Trophoblast cell (in vitro differentiated cells and primary cell): ENCODE data around the gene BTBD6.

Source experiments
- DNase-seq, 2 donors: peaks; one replicate each; pipeline ENCODE4 v3.0.0-alpha.2; 2016
- H2AFZ ChIP-seq: 2 replicates; pipeline ENCODE4 v1.6.1; 2013; ENCODE audit warnings: low read length, moderate library complexity, mild to moderate bottlenecking; ENCODE audit not compliant: insufficient read depth, poor library complexity
- H2AK5ac ChIP-seq: 2 replicates; pipeline ENCODE4 v1.6.1; 2013; ENCODE audit warnings: mild to moderate bottlenecking, low read length
- H2BK120ac ChIP-seq: 2 replicates; pipeline ENCODE4 v1.6.1; 2013; ENCODE audit warnings: low read length, mild to moderate bottlenecking, moderate library complexity; ENCODE audit not compliant: insufficient read depth, poor library complexity
- H2BK12ac ChIP-seq: 2 replicates; pipeline ENCODE4 v1.6.1; 2013; ENCODE audit warnings: mild to moderate bottlenecking, low read length, moderate library complexity
- H2BK5ac ChIP-seq: 2 replicates; pipeline ENCODE4 v1.6.1; 2013; ENCODE audit warnings: low read length, low read depth, moderate library complexity, mild to moderate bottlenecking; ENCODE audit not compliant: poor library complexity
- H3K14ac ChIP-seq: 2 replicates; pipeline ENCODE4 v1.6.1; 2013; ENCODE audit warnings: mild to moderate bottlenecking, low read length
- H3K18ac ChIP-seq: 2 replicates; pipeline ENCODE4 v1.6.1; 2013; ENCODE audit warnings: mild to moderate bottlenecking, low read length
- H3K23ac ChIP-seq: 2 replicates; pipeline ENCODE4 v1.6.1; 2013; ENCODE audit warnings: low read length
- H3K27ac ChIP-seq: 2 replicates; pipeline ENCODE4 v1.5.1; 2013; ENCODE audit warnings: low read depth, mild to moderate bottlenecking, inconsistent platforms, low read length, moderate library complexity
- H3K27me3 ChIP-seq: 2 replicates; pipeline ENCODE4 v1.6.1; 2013; ENCODE audit warnings: inconsistent platforms, mild to moderate bottlenecking, low read length, moderate library complexity; ENCODE audit not compliant: insufficient read depth
- H3K36me3 ChIP-seq, 2 experiments: 1 replicate in 1 of 2; 2 replicates in 1 of 2; pipeline ENCODE4 v1.6.1; 2013; ENCODE audit warnings: low read length in 2 of 2, mild to moderate bottlenecking in 2 of 2, moderate library complexity in 1 of 2; ENCODE audit not compliant: insufficient read depth in 2 of 2, control insufficient read depth in 1 of 2
- H3K4ac ChIP-seq: 2 replicates; pipeline ENCODE4 v1.6.1; 2013; ENCODE audit warnings: low read depth, mild to moderate bottlenecking, low read length, moderate library complexity
- H3K4me1 ChIP-seq, 2 experiments: 1 replicate in 1 of 2; 2 replicates in 1 of 2; pipeline ENCODE4 v1.6.1; 2013; ENCODE audit warnings: low read length in 2 of 2, mild to moderate bottlenecking in 2 of 2, moderate library complexity in 1 of 2; ENCODE audit not compliant: insufficient read depth in 2 of 2, control insufficient read depth in 1 of 2
- H3K4me2 ChIP-seq: 2 replicates; pipeline ENCODE4 v1.6.1; 2013; ENCODE audit warnings: inconsistent platforms, mild to moderate bottlenecking, low read length, moderate library complexity
- H3K4me3 ChIP-seq: 2 replicates; pipeline ENCODE4 v1.5.1; 2013; ENCODE audit warnings: mild to moderate bottlenecking, low read depth, low read length, inconsistent platforms
- H3K79me1 ChIP-seq: one replicate; pipeline ENCODE4 v1.6.1; 2013; ENCODE audit warnings: low read length
- H3K79me2 ChIP-seq: 2 replicates; pipeline ENCODE4 v1.6.1; 2013; ENCODE audit warnings: low read length, mild to moderate bottlenecking; ENCODE audit not compliant: control insufficient read depth, insufficient read depth, poor library complexity
- H3K9ac ChIP-seq: 2 replicates; pipeline ENCODE4 v1.6.1; 2013; ENCODE audit warnings: mild to moderate bottlenecking, low read length
- H3K9me3 ChIP-seq: 2 replicates; pipeline ENCODE4 v1.6.1; 2013; ENCODE audit warnings: low read depth, mild to moderate bottlenecking, control low read depth, inconsistent platforms, low read length; ENCODE audit not compliant: insufficient read depth
- H4K12ac ChIP-seq: 2 replicates; pipeline ENCODE4 v1.6.1; 2013; ENCODE audit warnings: low read depth, mild to moderate bottlenecking, low read length, moderate library complexity
- H4K8ac ChIP-seq: 2 replicates; pipeline ENCODE4 v1.6.1; 2013; ENCODE audit warnings: low read depth, mild to moderate bottlenecking, low read length, moderate library complexity
- H4K91ac ChIP-seq: one replicate; pipeline ENCODE4 v1.6.1; 2013; ENCODE audit warnings: low read depth, mild to moderate bottlenecking, low read length, moderate library complexity
- WGBS: extraction: QIAGEN DNeasy Blood & Tissue Kit; methylation state at CpG from one replicate; pipeline ENCODE4 v1.1.7; 2013; ENCODE audit warnings: missing lambda C conversion rate; ENCODE audit not compliant: insufficient read length, insufficient coverage; ENCODE audit errors: extremely low coverage; 5-methylcytosine and 5-hydroxymethylcytosine counted together

BTBD6 gene

GRCh38 chr14:105223260-105223659 lies 25.1 kb upstream of the BTBD6 start:
- Histone ChIP-seq H3K36me3 (peaks cover 38 to 42% of the 10 kb centered on the region in 2 experiments), H2AK5ac (no peak overlapping the region), H3K14ac (no peak overlapping the region), H3K4me2 (no peak overlapping the region), H3K18ac (no peak overlapping the region), H4K8ac (no peak overlapping the region), H3K9me3 (peaks cover 2% of the 10 kb centered on the region), H3K79me2 (no peaks in the 10 kb centered on the region), H3K4me1 (no peaks in the 10 kb centered on the region), H3K4me3 (no peak overlapping the region), H2BK120ac (no peak overlapping the region), H4K12ac (no peak overlapping the region), H3K9ac (no peak overlapping the region), H3K79me1 (no peaks in the 10 kb centered on the region), H4K91ac (no peak overlapping the region), H3K4ac (no peak overlapping the region), H2AFZ (no peak overlapping the region), H2BK12ac (no peak overlapping the region), H3K23ac (peak overlapping the region; percentile 10), H3K27ac (no peak overlapping the region), H2BK5ac (no peak overlapping the region), H3K27me3 (no peaks in the 10 kb centered on the region)
- DNase-seq: peak; percentile 63 to 79
- WGBS: no CpG with 5 or more reads among the region's 16 CpGs

- H3K4ac ChIP-seq: no peak overlapping the region
- H3K79me1 ChIP-seq: no peaks in the 10 kb centered on the region
- H4K12ac ChIP-seq: no peak overlapping the region
- no peaks in the 10 kb centered on the region for H3K4me1 ChIP-seq
- H3K23ac ChIP-seq: no peak overlapping the region
- peaks cover 2% of the 10 kb centered on the region for H3K9me3 ChIP-seq
- no peak overlapping the region for H3K4me3 ChIP-seq
- no peaks in the 10 kb centered on the region for H3K27me3 ChIP-seq
- no peak overlapping the region for H4K8ac ChIP-seq
- no peak overlapping the region for H2BK120ac ChIP-seq
- no peak overlapping the region for H3K9ac ChIP-seq
- H3K14ac ChIP-seq: no peak overlapping the region
- no peak overlapping the region for H2BK5ac ChIP-seq
- H3K18ac ChIP-seq: no peak overlapping the region
- H2AFZ ChIP-seq: no peak overlapping the region
- no CpG with 5 or more reads among the region's 15 CpGs for WGBS
- H3K36me3 ChIP-seq: peaks cover 31 to 40% of the 10 kb centered on the region in 2 experiments
- H2AK5ac ChIP-seq: no peak overlapping the region
- no peaks in the 10 kb centered on the region for H3K79me2 ChIP-seq
- no peak overlapping the region for H3K4me2 ChIP-seq
- no peak overlapping the region for H3K27ac ChIP-seq
- no peak overlapping the region for H2BK12ac ChIP-seq
- H4K91ac ChIP-seq: no peak overlapping the region
- DNase-seq: peak; percentile 40 to 44
Measured at GRCh38 chr14:105223770-105224544, 24.4 kb upstream of the BTBD6 start.

DNA sequence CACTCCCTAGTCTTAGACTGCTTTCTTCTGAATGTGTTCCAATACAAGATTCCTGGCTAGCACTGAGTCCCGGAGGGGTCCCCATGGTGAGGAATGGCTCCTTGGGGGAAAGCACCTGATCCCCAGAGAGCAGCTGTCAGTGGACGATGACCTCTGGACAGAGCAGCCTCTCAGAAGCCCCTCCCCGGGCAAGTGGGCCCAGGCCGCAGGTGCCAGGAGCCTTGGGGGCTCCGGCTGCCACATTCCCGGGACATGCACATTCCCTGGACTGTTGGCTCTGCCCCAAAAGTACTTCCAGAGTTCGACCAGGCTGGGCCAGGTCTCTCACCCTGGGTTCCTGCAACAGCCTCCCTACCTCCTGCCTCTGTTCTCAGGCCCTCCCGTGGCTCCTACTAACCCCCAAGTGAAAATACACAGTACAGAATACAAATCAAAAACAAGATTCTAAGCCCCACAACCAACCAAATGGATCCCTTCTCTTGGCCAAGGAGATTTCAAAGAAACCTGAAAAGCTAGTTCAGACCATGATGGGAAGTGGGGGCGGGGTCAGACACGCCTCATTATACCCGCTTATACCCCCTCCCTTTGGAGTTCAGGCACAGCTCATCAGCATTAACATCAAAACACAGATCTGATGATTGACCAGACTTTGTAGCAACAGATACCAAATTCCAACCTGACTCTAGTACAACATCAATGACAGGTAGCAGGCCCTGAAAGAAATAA lies 23.3 kb upstream of the BTBD6 start:
- Histone ChIP-seq H2BK5ac (no peak overlapping the region), H3K18ac (no peak overlapping the region), H3K4me1 (no peaks in the 10 kb centered on the region), H2AK5ac (no peak overlapping the region), H3K9me3 (peaks cover 2% of the 10 kb centered on the region), H3K27ac (no peak overlapping the region), H3K9ac (no peak overlapping the region), H3K4me3 (no peak overlapping the region), H4K91ac (peak overlapping the region; percentile 12), H4K8ac (no peak overlapping the region), H2AFZ (no peak overlapping the region), H3K79me1 (no peaks in the 10 kb centered on the region), H3K23ac (no peak overlapping the region), H2BK12ac (no peak overlapping the region), H4K12ac (no peak overlapping the region), H3K27me3 (no peaks in the 10 kb centered on the region), H3K4me2 (no peak overlapping the region), H2BK120ac (no peak overlapping the region), H3K4ac (no peak overlapping the region), H3K14ac (no peak overlapping the region), H3K36me3 (peaks cover 21 to 29% of the 10 kb centered on the region in 2 experiments), H3K79me2 (no peaks in the 10 kb centered on the region)
- DNase-seq: no peak
- WGBS: no CpG with 5 or more reads among the region's 11 CpGs

GRCh38 chr14:105226198-105226597 lies 22.1 kb upstream of the BTBD6 start:
- Histone ChIP-seq H3K79me2 (no peaks in the 10 kb centered on the region), H3K9me3 (peaks cover 2% of the 10 kb centered on the region), H2AFZ (no peak overlapping the region), H3K4me2 (no peak overlapping the region), H3K27ac (no peak overlapping the region), H3K36me3 (peaks cover 19 to 20% of the 10 kb centered on the region in 2 experiments), H3K23ac (no peak overlapping the region), H3K18ac (no peak overlapping the region), H4K12ac (no peak overlapping the region), H3K9ac (no peak overlapping the region), H3K4me1 (no peaks in the 10 kb centered on the region), H3K27me3 (no peaks in the 10 kb centered on the region), H3K4me3 (no peak overlapping the region), H3K79me1 (no peaks in the 10 kb centered on the region), H3K4ac (no peak overlapping the region), H2BK12ac (no peak overlapping the region), H4K8ac (no peak overlapping the region), H2BK120ac (no peak overlapping the region), H2BK5ac (no peak overlapping the region), H2AK5ac (no peak overlapping the region), H3K14ac (no peak overlapping the region), H4K91ac (no peak overlapping the region)
- no CpG with 5 or more reads among the region's 10 CpGs for WGBS
- no peak for DNase-seq
